Measurements from ENCODE around the gene SEPTIN12.

Gene SEPTIN12

GRCh38 chr16:4802659-4803287 lies 14.6 kb upstream of the SEPTIN12 start:
- peak; percentile 75 to 92 (median 82) for DNase-seq (ENCODE audit: low read depth in 3 of 3)

- DNase-seq (ENCODE audit: low read depth in 3 of 3) = peak; percentile 49 to 65 (median 56)
These were observed 14.0 kb upstream of the SEPTIN12 start, which contains the start of gene ROGDI for GRCh38 chr16:4801962-4802658. Gene ROGDI (minus strand): TSS chr16:4802633. CDS start chr16:4802571, 62 bp downstream.

- no peak for DNase-seq (ENCODE audit: low read depth in 3 of 3)
These were observed 13.2 kb upstream of the SEPTIN12 start for GRCh38 chr16:4801051-4801961.

GRCh38 chr16:4800290-4801041 lies 12.3 kb upstream of the SEPTIN12 start:
- DNase-seq (ENCODE audit: low read depth in 3 of 3) = no peak

GRCh38 chr16:4799171-4799855 lies 11.2 kb upstream of the SEPTIN12 start:
- no peak for DNase-seq (ENCODE audit: low read depth in 3 of 3)

GRCh38 chr16:4798456-4798855 lies 10.3 kb upstream of the SEPTIN12 start:
- no peak for DNase-seq (ENCODE audit: low read depth in 3 of 3)

GRCh38 chr16:4797805-4798252 lies 9.7 kb upstream of the SEPTIN12 start:
- DNase-seq (ENCODE audit: low read depth in 3 of 3) = no peak

GRCh38 chr16:4796982-4797804 lies 9.0 kb upstream of the SEPTIN12 start:
- no peak for DNase-seq (ENCODE audit: low read depth in 3 of 3)

- no peak for DNase-seq (ENCODE audit: low read depth in 3 of 3)
These were observed 7.9 kb upstream of the SEPTIN12 start for GRCh38 chr16:4795828-4796572.

GRCh38 chr16:4795181-4795827 lies 7.2 kb upstream of the SEPTIN12 start, which contains the start of gene SMIM22:
Gene SMIM22 (plus strand): TSS chr16:4795369. CDS start chr16:4795735, 366 bp downstream.
- no peak for DNase-seq (ENCODE audit: low read depth in 3 of 3)

GRCh38 chr16:4792951-4793513 lies 4.9 kb upstream of the SEPTIN12 start:
- DNase-seq (ENCODE audit: low read depth in 3 of 3) = no peak

- no peak for DNase-seq (ENCODE audit: low read depth in 3 of 3)
These were observed 2.7 kb upstream of the SEPTIN12 start for GRCh38 chr16:4790871-4791270.

GRCh38 chr16:4790261-4790660 lies 2.1 kb upstream of the SEPTIN12 start:
- no peak for DNase-seq (ENCODE audit: low read depth in 3 of 3)

GRCh38 chr16:4788910-4789309 lies 765 bp upstream of the SEPTIN12 start:
- DNase-seq (ENCODE audit: low read depth in 3 of 3) = no peak

GRCh38 chr16:4788489-4788889 lies 344 bp upstream of the SEPTIN12 start:
- DNase-seq (ENCODE audit: low read depth in 3 of 3) = no peak

GRCh38 chr16:4787068-4787467 lies 1.1 kb downstream of the SEPTIN12 start:
- DNase-seq (ENCODE audit: low read depth in 3 of 3) = no peak

- DNase-seq (ENCODE audit: low read depth in 3 of 3) = no peak
These were observed 2.2 kb downstream of the SEPTIN12 start for GRCh38 chr16:4785758-4786433.

Measured in stimulated activated CD4-positive, alpha-beta T cell treated with anti-CD3 and anti-CD28 coated beads, TNF-alpha, amount 100 ng/mL, for 4 hours (primary cell).